NCI-H1930 (cell line): ENCODE measurements around the gene CFAP210.
"Not testable (repeated sequence)": the region's sequence is repeated elsewhere in the genome, so short reads cannot be mapped to it uniquely, and the experiment has no call there.

Experiments used
- DNase-seq, 2 experiments: peaks; one replicate each; lab custom pipeline; 2025; lab: John Stamatoyannopoulos, UW

CFAP210 gene

GRCh38 chr2:169619946-169620345 lies 74.3 kb downstream of the CFAP210 start:
- DNase-seq, result no peak

- not testable (repeated sequence) for DNase-seq
These were observed 78.2 kb downstream of the CFAP210 start for GRCh38 chr2:169615982-169616381.

DNA sequence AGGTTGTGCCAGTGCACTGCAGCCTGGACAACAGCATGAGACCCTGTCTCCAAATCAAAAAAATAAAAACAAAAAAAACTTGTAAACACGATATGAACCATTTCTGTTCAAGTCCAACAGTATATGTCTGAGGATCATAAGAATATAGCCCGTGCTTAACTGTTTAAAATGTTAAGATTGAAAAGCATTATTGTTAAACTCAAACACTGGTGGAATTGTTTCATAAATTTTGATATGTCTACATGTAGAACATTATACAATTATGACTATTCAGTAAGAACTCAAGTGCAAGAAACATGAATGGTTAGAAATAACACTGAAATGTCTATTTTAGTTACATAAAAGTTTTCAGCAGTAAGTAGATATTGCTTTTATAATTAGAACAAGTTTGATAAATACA lies 80.3 kb downstream of the CFAP210 start:
- no peak for DNase-seq

GRCh38 chr2:169609264-169609663 lies 84.9 kb downstream of the CFAP210 start:
- no peak for DNase-seq

DNA sequence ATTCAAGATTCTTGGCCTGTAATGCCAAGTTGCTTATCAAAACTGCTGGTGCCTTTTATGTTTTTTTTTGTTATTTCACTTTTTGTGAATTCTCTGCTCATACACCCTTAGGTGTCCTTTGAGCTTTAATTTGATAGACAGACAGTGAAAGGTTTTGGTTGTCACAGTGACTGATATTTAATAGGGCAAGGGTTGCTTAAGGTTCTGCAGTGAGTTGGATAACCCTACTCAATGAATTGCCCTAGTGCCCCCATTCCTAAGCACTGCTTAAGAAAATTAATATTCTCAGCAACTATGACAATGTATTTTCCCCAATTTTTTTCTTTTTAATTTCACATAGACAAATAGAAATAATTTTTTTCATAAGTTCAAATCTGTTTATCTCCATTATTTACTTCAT lies 94.6 kb downstream of the CFAP210 start:
- DNase-seq, result no peak

DNA sequence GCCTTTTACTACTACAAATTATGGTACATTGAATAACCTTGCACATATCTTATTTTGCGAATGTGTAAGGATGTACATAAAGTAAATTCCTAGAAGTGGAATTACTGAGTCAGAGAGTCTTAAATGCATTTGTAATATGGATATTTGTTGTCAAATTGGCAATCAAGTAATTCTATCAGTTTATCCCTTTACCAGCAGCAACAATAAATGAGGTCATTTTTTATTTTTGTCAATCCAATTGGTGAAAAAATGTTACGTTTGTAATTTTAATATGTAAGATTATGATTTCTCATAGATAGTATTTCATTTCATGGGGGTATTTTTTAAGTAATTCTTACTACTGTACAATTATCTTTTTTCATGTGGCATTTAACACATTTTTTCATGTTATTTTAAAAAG lies 95.2 kb downstream of the CFAP210 start:
- no peak for DNase-seq

DNA sequence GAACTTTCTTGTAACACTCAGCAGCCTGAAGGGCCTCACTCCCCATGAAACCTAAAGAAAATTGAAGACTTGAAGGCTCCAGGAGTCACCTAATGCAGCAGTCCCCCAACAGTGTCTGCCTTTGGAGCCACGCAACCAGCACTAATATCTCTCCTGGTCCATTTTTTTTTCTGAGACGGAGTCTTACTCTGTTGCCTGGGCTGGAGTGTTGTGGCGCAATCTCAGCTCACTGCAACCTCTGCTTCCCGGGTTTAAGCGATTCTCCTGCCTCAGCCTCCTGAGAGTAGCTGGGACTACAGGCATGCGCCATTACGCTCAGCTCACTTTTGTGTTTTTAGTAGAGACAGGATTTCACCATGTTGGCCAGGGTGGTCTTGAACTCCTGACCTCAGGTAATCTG lies 97.7 kb downstream of the CFAP210 start:
- not testable (repeated sequence) for DNase-seq
